Renal cortex interstitium (tissue), 11 donors: ENCODE results near the gene MAPK8IP2. TPM values are rescaled to one million over a fixed set of nuclear protein-coding genes. Genes with fewer than 3 reads are reported as not detected.
"Not testable (repeated sequence)": the region's sequence is repeated elsewhere in the genome, so short reads cannot be mapped to it uniquely, and the experiment has no call there.

Experiments
- DNase-seq, 11 donors: peaks; one replicate each; pipeline ENCODE4 v3.0.0-alpha.2; 2013; ENCODE audit warnings: low read depth in 9 of 11, low spot score in 4 of 11; ENCODE audit errors: extremely low read depth in 1 of 11
- polyA plus RNA-seq, 3 donors: library from polyadenylated mRNA; unstranded; fragments of 120-200 nt; gene quantifications; one replicate each; pipeline ENCODE4 v1.2.1, GENCODE V29; 2013; ENCODE audit not compliant: insufficient read length in 3 of 3

Gene MAPK8IP2
- polyA plus RNA-seq, 3 donors: 0.78 to 1.0 (median 0.98) TPM

DNA sequence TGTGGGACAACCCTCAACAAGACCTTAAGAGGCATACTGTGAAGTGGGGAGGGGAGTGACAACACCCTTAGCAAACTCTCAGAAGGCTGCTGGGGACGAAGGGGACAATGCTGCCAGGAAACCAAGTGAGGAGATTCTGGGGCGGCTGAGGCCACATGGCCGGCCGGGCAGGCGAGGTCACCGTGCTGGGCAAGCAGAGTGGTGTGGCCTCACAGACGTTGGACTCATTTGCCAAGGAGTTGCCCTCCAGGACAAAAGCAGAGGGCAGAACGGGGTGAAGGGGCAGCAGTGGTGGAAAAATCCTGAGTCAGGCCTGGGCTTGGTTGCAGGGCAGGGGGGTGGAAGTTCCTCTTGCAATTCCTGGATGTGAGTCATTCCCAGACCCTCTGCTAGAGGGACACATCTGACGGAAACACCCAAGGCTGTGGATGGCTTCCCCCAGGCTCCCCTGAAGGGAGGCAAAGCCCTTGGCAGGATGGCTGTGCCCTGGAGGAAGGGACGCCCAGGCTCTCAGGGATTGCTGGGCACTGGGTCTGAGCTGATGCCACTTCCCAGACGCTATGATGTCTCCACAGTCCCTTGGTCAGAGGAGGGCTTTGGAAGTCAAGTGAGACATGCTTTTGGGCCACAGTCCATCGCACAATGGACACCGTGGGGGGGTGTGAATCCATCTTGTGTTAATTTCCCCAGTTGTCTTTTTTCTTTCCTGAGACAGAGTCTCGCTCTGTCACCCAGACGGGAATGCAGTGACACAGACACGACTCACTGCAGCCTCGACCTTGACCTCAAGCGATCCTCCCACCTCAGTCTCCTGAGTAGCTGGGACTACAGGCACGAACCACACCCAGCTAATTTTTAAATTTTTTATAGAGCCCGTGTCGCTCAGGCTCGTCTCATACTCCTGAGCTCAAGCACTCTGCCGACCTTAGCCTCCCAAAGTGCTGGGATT lies 55.8 kb downstream of the MAPK8IP2 start:
- no peak for DNase-seq

DNA sequence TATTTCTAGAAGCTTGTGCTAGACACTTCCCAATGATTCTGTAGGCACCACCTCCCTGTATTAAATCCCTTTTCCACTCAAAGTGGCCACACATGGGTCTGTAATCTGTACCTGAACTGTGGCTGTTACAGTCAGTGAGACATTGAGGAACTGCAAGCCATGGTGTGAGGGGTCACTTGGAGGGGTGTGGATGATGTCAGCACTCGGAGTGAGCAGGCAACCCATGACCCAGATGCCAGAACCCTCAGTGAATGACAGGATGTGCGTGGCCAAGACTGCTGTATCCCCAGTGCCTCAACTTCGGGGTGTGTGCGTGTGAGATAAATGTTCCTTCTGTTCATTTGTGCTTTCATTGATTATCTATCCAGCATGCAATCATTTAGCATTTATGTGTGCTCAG lies 57.3 kb downstream of the MAPK8IP2 start:
- no peak for DNase-seq

DNA sequence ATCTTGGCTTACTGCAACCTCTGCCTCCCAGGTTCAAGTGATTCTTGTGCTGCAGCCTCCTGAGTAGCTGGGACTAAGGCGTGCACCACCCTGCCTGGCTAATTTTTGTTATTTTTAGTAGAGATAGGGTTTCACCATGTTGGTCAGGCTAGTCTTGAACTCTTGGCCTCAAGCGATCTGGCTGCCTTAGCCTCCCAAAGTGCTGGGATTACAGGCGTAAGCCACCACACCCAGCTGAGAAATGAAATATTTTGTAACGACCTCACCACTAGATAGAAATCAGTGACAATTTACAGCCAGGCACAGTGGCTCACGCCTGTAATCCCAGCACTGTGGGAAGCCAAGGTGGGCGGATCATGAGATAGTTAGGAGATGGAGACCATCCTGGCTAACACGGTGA lies 59.1 kb downstream of the MAPK8IP2 start:
- DNase-seq: not testable (repeated sequence)

DNA sequence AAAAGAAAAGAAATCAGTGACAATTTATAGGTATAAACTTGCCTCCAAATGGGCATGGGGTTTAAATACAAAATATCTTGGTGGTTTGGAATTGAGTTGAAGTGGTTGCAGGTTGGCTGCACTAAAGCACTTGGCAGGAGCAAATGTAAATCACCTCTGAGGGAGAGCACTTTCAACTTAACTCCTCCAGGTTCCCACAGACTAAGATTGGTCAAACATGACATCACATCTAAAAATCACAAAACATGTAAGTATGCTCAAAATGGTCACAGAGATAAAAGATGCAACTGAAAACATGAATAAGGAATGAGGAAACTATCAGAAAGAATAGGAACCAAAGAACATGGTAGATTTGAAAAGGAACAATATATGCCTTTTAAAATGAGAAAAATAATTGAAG lies 59.7 kb downstream of the MAPK8IP2 start:
- DNase-seq: no peak

Other genes with a start within 250 kb of the MAPK8IP2 start
- gene SBF1, start 125.8 kb upstream of the MAPK8IP2 start, polyA plus RNA-seq: 10 to 100 TPM; 28.4 to 46.4 (median 45.6) TPM
- 1 to 10 TPM; 3.8 to 6.9 (median 4.6) TPM for gene ADM2, start 119.2 kb upstream of the MAPK8IP2 start, polyA plus RNA-seq
- 10 to 100 TPM in 1 of 3 donors, 1 to 10 TPM in 2; 2.4 to 13.6 (median 3.0) TPM for gene MIOX, start 113.9 kb upstream of the MAPK8IP2 start, polyA plus RNA-seq
- gene LMF2, start 93.1 kb upstream of the MAPK8IP2 start, polyA plus RNA-seq: 10 to 100 TPM; 30.3 to 58.1 (median 56.0) TPM
- gene NCAPH2, start 92.6 kb upstream of the MAPK8IP2 start, polyA plus RNA-seq: 10 to 100 TPM; 39.6 to 53.9 (median 50.3) TPM
- gene SCO2, start 75.2 kb upstream of the MAPK8IP2 start, polyA plus RNA-seq: 1 to 10 TPM; 1.0 to 5.2 (median 1.9) TPM
- 1 to 10 TPM; 1.4 to 3.0 (median 1.9) TPM for gene TYMP, start 70.8 kb upstream of the MAPK8IP2 start, polyA plus RNA-seq
- under 1 TPM; 0.10 to 0.50 (median 0.15) TPM for gene KLHDC7B, start 54.9 kb upstream of the MAPK8IP2 start, polyA plus RNA-seq
- under 1 TPM in 2 of 3 donors, not detected in 1; 0.23 to 0.47 TPM for gene SYCE3, start 37.9 kb upstream of the MAPK8IP2 start, polyA plus RNA-seq
- 10 to 100 TPM; 12.7 to 19.9 (median 18.2) TPM for gene CPT1B, start 22.4 kb upstream of the MAPK8IP2 start, polyA plus RNA-seq
- gene CHKB, start 17.9 kb upstream of the MAPK8IP2 start, polyA plus RNA-seq: 100 to 1,000 TPM in 1 of 3 donors, 10 to 100 TPM in 2; 82.4 to 118 (median 86.6) TPM
- gene ARSA, start 27.4 kb downstream of the MAPK8IP2 start, polyA plus RNA-seq: 10 to 100 TPM; 12.2 to 20.8 (median 13.5) TPM
- gene SHANK3, start 72.0 kb downstream of the MAPK8IP2 start, polyA plus RNA-seq: 10 to 100 TPM; 13.7 to 24.6 (median 21.2) TPM
- under 1 TPM; 0.27 to 0.53 (median 0.51) TPM for gene ACR, start 137.4 kb downstream of the MAPK8IP2 start, polyA plus RNA-seq
- 10 to 100 TPM; 57.5 to 83.8 (median 59.5) TPM for gene RABL2B, start 182.8 kb downstream of the MAPK8IP2 start, polyA plus RNA-seq